ENCODE measurements around the gene NGB.
"Not testable (repeated sequence)": the region's sequence is repeated elsewhere in the genome, so short reads cannot be mapped to it uniquely, and the experiment has no call there.

The NGB gene

DNA sequence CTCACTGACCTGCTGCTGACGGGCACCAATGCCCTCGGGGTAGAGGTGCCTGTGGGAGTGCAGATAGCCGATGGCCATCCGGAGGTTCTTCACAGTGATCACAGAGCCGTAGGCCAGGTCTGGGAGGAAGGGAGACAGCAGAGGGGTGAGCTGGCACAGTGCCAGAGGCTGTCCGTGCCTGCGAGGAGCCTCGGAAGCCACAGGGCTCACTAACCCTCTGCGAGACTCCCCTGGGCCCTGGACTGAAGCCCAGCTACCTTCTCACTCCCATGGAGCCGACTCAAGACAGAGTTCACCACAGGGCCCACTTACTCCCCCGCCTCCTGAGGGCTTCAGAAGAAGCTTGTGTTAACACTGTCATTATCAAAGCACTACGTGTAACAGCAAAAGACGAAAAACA lies 25.1 kb upstream of the NGB start:
- no peak for DNase-seq (ENCODE audit: low read depth)

DNA sequence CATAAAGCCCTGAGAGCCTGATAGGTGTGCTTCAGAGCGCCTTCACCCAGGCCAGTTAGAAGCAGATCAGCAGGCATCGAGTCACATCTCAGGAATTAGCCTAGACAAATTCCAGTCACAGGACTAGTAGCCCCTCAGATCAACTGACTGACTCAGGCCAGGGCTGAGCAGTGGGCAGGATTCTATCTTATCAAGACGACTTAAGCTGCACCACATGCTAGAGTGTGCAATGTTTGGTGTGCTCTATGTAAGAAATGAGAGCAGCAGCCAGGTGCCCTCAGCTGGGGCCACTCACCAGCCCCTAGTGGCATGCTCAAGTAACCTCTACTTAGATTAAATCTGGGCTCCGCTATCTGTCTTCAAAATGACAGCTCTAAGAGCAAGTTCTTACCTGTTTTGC lies 19.7 kb upstream of the NGB start:
- no peak for DNase-seq (ENCODE audit: low read depth)

DNA sequence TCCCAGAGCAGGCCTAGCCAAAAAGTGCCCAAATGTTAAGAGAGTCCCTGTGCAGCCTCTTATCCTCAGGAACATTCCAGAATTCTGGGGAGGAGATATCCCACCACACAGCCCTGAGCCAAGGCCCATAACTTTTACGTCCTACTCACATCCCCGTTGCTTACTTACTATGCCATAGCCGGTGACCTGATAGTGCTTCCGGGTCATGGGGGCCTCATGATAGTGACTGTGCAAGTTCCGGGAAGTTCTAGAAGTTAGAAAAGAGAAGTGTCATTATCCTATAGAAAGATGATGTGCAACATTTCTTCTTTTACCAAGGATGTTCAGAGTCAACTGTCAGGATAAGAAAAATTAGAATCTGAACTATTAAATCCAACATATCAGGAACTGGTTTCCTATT lies 15.6 kb upstream of the NGB start:
- DNase-seq (ENCODE audit: low read depth) = no peak

DNA sequence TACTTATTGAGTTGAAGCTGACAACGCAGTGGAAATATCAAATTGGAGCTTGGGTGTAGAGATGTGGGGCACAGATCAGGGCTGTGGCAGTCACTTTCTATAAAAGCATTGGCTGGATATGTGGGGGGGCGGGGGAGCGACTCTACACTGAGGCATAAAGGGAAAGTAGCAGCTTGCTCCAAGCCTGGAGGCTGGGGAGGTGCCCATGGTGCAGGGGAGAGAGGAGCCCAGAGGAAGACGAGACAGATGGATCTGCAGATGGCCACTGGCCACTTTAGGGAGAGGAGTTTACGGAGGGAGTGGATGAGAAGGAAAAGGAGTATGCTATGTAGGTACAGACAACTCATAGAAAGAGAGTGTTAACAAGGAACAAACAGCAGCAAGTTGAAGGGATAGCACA lies 13.5 kb upstream of the NGB start:
- DNase-seq (ENCODE audit: low read depth) = no peak

DNA sequence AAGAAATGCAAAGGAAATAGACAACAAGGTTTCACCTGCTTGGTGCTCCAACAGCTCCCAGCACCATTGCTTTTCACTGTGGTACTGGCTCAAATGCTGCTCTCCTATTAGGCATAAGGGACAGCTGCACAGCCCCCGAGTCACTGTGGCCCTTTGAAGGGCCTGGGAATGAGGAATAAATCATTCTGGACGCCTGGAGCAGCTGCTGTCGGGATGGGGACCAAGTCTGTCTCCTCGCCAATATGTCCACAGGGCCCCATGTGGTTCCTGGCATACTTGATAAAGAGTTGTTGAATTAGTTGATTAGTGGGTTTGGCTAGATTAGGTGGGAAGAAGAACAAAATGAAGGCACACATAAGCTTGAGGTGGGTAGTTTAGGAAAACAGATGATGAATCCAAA lies 13.1 kb upstream of the NGB start:
- DNase-seq (ENCODE audit: low read depth) = no peak

DNA sequence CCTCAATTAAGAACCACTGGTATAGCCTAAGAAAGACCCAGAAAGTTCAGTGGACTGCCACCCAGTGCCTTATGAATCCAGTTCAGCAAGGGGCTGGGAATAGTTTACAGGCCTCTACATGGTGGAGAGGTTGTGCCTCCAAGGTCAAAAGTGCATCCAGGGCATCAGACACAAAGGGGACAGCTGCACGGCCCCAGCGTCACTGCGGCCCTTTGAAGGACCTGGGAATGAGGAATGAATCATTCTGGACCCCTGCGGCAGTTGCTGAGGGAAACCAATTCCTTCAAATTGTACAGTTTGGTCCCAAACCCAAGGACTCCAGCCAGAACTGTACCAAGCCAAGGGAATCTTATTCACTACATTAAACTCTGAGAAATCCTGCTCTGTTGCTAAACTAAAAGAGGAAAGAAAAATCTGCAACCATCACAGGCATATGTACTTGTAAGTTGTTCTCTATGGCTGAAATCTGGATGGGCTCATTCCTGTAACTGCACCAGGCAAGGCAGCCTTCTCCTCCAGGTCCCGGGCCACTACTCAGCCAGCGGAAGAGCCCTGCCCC lies 10.9 kb upstream of the NGB start:
- DNase-seq (ENCODE audit: low read depth) = no peak

DNA sequence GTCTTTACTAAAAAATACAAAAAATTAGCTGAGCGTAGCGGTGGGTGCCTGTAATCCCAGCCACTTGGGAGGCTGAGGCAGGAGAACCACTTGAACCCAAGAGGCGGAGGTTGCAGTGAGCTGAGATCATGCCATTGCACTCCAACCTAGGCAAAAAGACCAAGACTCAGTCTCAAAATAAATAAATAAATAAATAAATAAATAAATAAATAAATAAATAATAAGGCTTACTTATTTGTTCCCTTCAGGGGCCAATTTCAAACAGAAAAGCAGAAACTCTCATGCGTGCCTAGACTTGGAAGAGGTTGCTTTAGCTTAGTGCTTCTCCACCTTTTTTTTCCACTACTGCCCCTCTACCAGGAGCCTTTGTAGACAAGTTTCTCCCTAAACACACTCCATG lies 9.9 kb upstream of the NGB start:
- not testable (repeated sequence) for DNase-seq (ENCODE audit: low read depth)

DNA sequence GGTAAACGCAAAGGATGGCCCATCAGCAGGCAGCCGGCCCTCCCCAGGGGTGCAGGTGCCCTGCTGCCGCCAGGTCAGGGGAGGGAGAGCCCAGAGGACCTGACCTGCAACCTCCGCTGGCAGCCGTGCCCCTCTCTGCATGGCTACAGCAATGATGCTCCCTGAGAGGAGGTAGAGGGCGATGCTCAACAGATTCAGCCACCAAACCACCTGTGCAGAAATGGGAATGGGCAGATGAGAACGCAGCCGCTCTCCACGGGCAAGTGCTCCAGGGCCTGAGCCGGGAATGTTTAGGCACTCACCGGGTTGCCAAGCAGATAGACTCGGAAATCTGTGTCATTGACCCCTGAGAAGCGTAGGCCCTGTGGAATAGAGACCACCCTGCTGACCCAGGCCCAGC lies 8.7 kb upstream of the NGB start:
- no peak for DNase-seq (ENCODE audit: low read depth)

DNA sequence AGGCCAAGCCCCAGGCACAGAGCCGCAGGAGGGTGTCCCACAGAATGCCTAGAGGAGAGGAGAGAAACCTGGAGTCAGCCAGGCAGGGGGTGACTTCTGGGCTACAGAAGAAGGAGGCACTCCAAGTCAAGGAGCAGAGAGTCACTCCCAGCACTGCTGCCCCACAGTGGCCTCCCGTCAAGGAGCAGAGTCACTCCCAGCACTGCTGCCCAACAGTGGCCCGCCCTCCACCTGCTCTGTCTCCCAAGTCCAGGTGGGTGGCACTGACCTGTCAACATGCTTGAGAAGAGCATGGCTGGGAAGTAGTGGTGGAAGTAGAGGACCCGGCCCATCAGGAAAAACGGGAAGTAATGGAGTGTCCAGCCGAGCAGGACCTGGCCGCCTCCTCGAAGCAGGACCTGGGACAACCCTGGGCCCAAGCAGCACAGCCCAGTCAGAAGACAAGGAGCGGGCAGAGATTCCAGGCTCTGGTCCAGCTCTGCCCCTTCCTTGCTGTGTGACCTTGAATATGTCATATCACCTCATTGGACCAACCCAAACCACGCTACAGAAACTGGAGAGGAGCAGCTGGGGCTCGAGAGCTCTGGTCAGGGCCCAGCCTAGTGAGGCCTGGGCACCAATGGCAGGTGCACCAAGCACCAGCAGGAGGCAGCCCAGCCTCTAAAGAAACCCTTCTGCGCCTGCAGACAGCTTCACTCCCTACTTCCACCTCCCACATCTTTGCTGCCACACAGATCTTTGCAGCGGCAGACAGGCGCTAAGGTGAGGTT lies 7.6 kb upstream of the NGB start:
- no peak for DNase-seq (ENCODE audit: low read depth)

DNA sequence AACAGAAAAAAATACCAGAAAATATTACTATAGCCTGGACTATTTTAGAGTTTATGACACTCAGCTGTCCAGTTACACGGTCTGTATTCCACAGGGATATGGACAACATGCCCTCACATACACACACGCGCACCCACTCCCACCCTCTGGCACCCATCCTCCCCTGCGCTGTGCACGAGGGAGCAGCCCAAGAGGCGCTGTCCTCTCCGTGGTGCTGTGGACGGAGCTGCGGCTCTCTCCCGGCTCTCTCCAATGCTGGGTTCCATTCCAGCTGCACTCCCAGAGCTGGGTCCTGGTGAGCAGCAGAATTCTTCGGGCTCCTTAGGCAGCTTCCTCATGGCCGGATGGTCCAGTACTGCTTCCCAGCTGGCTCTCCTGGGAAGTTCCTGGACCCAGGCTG lies 6.0 kb upstream of the NGB start:
- DNase-seq (ENCODE audit: low read depth) = no peak

DNA sequence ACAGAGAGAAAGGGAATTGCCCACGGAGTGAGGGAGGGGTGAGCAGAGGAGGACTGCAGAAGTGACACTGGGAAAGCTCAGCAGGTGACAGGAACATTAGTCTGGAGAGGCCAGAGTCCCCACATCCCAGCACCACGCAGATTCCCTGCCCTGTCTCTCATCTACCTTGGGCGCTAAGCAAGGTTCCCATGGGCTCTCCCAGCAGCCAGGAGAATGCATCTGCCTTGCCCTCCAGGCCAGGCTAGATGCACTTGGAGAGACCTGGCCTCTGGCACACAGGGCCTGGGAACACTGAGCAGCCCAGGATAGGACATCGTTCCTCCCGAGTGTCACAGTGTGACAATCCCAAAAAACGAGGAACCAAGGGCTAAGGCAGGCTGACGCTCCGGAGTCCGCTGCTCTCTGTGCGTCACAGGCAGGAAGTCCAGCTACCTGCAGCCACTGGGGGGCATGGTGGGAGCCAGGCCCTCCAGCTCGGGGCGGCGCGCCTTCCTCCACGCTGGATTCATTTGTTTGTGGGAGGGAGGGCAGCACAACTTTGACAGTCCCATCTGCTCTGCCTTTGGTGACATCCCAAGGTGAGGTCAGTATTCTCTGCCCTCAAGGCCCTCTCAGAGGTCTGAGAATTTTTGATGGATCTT lies 5.4 kb upstream of the NGB start:
- no peak for DNase-seq (ENCODE audit: low read depth)

DNA sequence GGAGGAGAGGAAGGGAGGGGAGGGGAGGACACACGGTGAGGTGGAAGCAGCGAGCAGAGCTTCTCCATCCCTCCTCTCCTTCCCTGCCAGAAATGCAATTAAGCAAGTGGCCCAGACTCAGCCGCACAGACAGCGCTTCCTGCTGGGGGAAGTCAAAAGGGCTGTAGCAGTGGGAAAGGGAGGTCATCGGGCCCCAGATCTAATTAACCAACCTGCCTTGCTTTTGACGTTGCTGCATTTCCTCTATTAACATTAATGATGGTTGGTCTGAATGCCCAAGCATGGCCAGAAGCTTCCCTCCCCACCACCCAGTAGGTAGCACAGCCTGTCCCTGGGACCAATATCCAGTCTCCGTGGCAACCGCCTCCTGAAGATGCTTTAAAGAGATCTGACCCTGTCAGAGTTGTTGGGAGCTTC lies 4.6 kb upstream of the NGB start:
- no peak for DNase-seq (ENCODE audit: low read depth)

DNA sequence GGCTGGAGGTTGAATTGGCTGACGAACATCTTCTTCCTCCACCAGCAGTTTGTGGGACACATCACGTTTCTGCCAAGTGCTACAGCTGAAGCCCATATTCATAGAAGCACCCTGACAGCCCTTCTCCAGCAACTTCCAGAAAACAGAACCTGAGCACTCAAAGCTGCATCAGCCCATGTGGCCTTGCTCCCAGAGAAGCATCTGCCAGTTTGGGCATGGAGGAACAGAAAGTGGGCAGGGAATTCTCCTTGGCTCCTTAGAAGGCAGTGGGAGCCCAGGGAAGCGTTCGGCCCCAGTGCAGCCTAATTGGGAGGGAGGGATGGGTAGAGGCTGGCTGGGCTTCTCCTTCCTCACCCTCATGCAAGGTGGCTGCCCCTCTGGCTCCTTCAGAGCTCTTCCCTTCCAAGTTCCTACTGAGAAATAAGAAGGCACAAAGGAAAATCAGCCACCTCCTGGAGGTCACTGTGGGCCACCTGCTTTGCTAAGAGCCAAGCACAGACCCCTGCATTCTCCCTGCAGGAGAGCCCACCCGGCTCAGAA lies 4.1 kb upstream of the NGB start:
- DNase-seq (ENCODE audit: low read depth) = no peak

DNA sequence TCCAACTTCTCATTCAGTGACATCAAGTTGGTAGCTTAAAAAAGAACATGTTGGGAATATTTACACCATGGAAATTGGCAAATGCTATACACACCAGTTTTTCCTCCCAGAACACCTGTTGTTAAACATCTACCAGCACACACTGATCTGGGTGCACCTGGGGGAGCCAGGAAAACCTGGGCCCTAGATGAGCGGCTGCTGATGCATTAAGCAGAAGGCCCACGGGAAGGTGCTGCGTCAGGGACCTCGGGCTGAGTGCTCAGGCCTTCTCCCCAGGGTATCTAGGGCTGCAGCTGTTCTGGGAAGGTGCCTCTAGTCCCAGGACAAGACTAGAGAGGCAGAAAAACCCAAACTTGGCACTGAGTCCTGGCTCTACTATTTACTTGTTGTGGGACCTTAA lies 2.8 kb upstream of the NGB start:
- no peak for DNase-seq (ENCODE audit: low read depth)

DNA sequence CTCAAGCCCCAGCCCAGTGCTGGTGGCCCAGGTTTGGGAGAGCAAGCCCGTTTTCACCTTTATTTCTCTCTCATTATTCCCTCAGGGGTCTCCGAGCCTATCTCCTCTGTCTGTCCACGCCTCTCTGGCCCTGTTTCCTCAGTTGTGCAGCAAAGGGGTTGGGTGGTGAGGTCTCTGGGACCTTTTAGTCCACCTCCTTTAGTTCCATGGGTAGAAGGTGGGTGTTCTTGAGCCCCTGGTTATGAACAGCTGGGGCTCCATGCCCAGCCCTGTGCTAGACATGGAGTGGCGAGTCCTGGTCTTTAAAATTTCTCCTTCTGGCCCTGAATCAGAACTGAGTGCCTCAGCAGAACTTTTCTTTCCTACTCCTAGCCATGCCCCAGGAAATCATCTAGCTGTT lies 1.3 kb upstream of the NGB start:
- DNase-seq (ENCODE audit: low read depth) = no peak

DNA sequence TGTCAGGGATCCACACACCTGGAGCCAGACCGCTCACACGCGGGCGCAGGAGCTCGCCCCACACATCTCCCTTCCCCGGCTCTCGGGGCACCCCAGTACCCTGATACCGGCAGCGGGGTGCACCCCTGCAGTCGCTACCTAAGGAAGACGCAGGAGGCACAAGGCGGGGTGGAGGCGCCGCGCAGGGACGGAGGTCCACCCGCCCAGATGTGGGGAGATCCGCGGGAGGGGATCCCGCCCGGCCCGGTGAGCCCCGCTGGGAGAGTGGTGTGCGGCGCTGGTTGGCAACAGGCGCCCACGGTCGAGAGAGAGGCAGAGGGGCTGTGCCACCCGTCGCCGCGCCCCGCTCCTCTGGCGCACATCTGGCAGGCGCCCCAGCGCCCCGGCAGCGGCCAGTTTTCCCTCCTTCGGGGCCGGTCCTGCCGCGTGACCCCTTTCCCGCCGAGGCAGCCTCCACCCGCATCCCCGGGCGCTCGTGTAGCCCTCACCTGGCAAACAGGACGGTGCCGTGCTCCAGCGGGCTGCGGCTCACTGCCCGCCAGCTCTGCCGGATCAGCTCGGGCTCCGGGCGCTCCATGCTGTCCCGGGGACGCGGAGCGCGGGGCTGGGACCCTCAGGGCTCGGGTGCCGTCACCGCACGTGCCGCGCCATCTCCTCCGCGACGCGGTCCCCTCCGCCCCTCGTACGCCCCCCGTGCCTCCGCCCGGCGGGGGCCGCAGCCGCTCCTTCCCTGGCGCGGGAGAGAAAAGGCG lies 469 bp downstream of the NGB start:
- DNase-seq (ENCODE audit: low read depth) = no peak

DNA sequence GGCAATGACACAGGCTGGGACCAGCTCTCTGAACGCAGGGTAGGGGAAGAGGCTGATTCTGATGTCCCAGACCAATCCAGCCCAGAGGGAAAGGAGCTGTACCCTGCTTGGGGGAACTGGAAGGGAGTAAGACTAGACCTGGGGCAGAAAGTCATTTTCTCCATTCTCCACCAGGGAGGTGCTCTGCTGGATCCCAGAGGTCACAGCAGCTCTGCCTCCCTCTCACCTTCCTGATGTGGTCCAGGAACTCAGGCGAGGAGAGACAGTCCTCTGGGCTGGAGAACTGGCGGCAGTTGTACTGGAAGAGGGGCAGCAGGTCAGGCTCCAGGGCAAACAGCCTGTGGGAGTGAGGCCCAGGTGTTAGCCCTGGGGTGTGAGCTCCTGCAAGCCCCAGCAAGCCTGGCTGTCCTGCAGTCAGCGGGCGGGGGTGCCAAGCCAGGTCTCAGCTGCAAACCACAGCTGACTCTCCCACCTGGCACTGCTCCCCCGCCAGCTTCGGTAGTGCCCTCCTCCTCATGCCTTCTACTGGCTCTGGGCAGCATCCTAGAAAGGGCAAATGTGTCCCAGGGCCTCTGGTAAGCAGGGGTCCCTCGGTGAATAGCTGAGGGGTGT lies 1.9 kb downstream of the NGB start:
- no peak for DNase-seq (ENCODE audit: low read depth)

DNA sequence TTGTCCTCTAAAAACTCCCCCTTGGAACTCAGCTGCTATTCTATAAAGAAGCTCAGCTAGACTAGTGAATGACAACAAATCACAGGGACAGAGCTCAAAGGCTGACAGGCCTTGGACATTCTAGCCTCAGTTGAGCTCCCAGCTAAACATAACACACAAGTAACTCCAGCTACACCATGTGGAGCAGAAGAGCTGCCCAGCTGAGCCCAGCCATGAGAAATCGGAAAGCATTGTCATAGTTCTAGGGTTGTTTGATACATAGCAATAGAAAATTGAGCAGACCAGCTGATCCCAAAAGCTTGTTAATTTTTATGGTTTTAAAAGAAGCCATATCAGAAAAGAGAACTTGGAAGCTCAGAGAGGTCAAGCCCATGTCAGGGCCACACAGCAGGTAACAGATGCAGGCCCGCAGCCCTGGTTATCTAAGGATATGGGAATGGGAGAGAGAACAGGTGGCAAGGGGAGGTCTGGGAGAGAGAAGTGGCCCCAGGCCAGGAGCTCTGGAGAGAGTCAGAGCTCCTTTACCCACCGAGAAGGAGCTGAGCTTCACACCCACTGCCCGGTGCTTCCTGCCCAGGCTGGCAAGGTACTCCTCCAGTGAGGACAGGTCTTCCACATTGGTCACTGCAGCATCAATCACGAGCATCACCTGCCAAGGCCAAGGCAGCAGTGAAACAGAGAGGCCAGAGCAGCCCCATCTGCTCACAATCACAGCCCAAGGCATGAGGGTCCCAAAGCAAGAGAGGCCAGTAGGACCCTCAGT lies 2.9 kb downstream of the NGB start:
- no peak for DNase-seq (ENCODE audit: low read depth)

DNA sequence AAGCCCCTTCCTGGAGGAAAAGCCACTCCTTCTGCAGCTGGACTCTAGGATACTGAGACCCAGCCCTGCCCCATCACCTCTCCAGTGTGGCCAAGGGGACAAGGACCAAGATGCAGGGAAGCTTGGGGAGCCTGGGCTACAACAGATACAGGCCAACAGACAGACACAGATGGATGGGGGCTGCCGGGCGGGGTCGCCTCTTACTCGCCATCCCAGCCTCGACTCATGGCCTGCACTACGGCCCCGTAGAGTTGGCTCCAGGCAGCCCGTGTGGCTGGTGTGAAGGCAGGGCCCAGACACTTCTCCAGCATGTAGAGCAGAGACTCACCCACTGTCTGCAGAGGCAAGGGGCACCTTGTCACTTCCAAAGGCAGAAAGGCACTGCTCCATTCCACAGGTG lies 4.7 kb downstream of the NGB start:
- no peak for DNase-seq (ENCODE audit: low read depth)

DNA sequence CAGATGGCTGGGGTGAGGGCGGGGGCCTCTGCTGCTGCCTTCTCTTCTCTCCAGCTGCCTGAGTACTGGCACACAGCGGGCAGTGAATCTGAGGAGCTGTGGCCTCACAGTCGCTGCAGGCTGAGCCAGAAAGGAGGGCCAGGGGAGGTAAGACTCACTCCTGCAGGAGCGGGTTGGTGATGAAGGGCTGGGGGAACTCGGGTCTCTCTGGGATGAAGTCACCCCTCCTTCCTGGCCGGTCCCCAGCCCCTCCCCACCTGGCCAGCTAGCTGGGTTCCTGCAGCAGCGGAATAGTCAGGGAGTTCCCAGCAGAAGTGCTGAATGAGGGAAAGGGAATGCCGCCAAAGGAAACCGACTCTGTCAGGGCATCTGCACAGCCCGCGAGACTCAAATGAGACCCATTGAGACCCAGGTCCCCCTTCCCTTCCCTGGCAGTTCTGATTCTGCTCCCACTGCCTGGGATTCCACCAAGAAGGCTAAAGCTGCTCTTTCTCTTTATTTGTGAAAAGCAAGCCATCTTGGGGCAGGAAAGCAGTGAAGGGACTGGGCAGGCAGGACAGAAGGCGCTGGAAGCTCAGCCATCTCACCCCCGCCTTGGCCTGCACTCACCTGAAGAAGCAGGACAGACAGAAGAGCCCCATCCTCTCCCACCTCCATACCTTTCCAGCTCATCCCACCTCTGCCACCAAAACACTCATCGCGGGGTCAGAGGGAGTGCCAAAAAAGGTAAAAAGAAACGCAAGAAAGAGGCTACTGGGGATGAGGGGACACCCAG lies 5.3 kb downstream of the NGB start:
- DNase-seq (ENCODE audit: low read depth) = no peak

DNA sequence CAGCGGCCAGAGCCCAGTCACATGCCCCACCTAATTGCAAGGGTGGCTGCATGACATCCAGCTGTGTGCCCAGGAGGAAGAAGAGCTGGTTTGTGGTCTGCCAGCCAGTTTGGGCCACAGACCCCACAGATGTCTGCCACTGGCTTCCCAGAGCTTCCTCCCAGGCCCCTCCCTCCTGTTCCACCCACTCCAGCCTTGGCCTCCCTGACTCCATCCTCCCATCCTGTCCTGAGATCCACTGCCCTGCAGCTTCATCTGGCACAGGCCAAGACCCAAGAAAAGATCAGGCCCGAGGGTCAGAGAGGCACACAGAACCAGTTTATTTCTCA lies 5.9 kb downstream of the NGB start:
- DNase-seq (ENCODE audit: low read depth) = no peak

Data from fibroblast of gingiva (primary cell).